ENCODE results near the gene WFIKKN2. TPM values are rescaled to one million over a fixed set of nuclear protein-coding genes. Genes with fewer than 3 reads are reported as not detected.

Gene WFIKKN2
- total and polyA plus RNA-seq, 2 of the 4 experiments (the other 2 are of a cell fraction), result 0.02 TPM; not detected in 1

GRCh38 chr17:50887705-50888245, 52.4 kb downstream of the WFIKKN2 start:
- dilution Hi-C loops (cut with HindIII; ENCODE audit: low sequenced_read_pairs, unreplicated experiment), result no loop called here
- POLR2A ChIA-PET (ENCODE audit: unreplicated experiment), result interaction anchor here (0.7 to 1.0 kb wide), 2 partner anchors 17 to 21 kb away, joined by 3 to 5 read pairs; partner anchors contain the start of gene TOB1
- CTCF ChIA-PET, result no interaction called here

More at GRCh38 chr17:50887705-50888245, 52.4 kb downstream of the WFIKKN2 start:
- H3K27ac ChIP-seq (ENCODE audit: insufficient read depth, low read length), result no peak overlapping the region
- no peak overlapping the region for H3K56ac ChIP-seq (ENCODE audit: extremely low read depth, insufficient read depth, low read length)
- no peaks in the 10 kb centered on the region for H3K79me1 ChIP-seq (ENCODE audit: low read depth in 1 of 2, low read length in 2 of 2)
- H2BK120ac ChIP-seq (ENCODE audit: low read depth, low read length), result no peak overlapping the region
- H3K9me3 ChIP-seq (ENCODE audit: control insufficient read depth, insufficient read depth, low read length), result no peaks in the 10 kb centered on the region
- H3K4me3 ChIP-seq (ENCODE audit: insufficient read depth, low read depth, low read length), result no peak overlapping the region
- WGBS, 2 experiments (ENCODE audit: extremely low coverage in 2 of 2, insufficient read length in 1 of 2), result no CpG with 5 or more reads among the region's 5 CpGs
- H2BK5ac ChIP-seq (ENCODE audit: low read depth, low read length, poor library complexity, severe bottlenecking), result no peak overlapping the region
- DNase-seq (no peak), ATAC-seq (ENCODE audit: low read depth) (no peak)
- H2AK9ac ChIP-seq (replicated peaks; ENCODE audit: low read depth, low read length, poor library complexity), result no peak overlapping the region
- peaks cover 26% of the 10 kb centered on the region for H3K27me3 ChIP-seq (ENCODE audit: control insufficient read depth, insufficient read depth, low read length)
- H3K4me2 ChIP-seq (ENCODE audit: low read depth, low read length), result no peak overlapping the region
- H4K8ac ChIP-seq (ENCODE audit: low read depth in 2 of 2, low read length in 2 of 2), result no peak overlapping the region
- H2AFZ ChIP-seq (replicated peaks; ENCODE audit: low read length, poor library complexity), result no peak overlapping the region
- H2AK5ac ChIP-seq (ENCODE audit: low read depth, low read length), result no peak overlapping the region
- no TSS peak for BruUV-seq (replicated peaks)
- in situ Hi-C loops (cut with MboI; ENCODE audit: low sequenced_read_pairs) (no loop called here), intact Hi-C loops (cut with micrococcal nuclease) (no loop called here)
- TF ChIP-seq FOS (IDR thresholded peaks at IDR 0.05; ENCODE audit: low read depth, low read length), result no peak
- no peak for TF ChIP-seq RCOR1 (IDR thresholded peaks at IDR 0.05; ENCODE audit: insufficient replicate concordance, low read length)
- TF ChIP-seq MAZ (IDR thresholded peaks at IDR 0.05; ENCODE audit: borderline replicate concordance, low read depth, low read length), result no peak
- no peak for TF ChIP-seq BHLHE40 (IDR thresholded peaks at IDR 0.05; ENCODE audit: low read depth, low read length)
- no peak for TF ChIP-seq ELK1 (IDR thresholded peaks at IDR 0.05; ENCODE audit: borderline replicate concordance, low read depth, low read length)
- TF ChIP-seq MXI1 (IDR thresholded peaks at IDR 0.05; ENCODE audit: borderline replicate concordance, low read depth, low read length), result no peak
- no peak for TF ChIP-seq RFX5 (IDR thresholded peaks at IDR 0.05; ENCODE audit: low read depth, low read length)
- no peak for TF ChIP-seq CEBPB (IDR thresholded peaks at IDR 0.05; ENCODE audit: low read depth, low read length)
- no peak for TF ChIP-seq MAFK (IDR thresholded peaks at IDR 0.05; ENCODE audit: low read depth, low read length)
- TF ChIP-seq NFE2L2 (IDR thresholded peaks at IDR 0.05; ENCODE audit: low read depth, low read length), result no peak
- TF ChIP-seq RAD21 (IDR thresholded peaks at IDR 0.05; ENCODE audit: low read length), result no peak
- TF ChIP-seq, protein P1, sequence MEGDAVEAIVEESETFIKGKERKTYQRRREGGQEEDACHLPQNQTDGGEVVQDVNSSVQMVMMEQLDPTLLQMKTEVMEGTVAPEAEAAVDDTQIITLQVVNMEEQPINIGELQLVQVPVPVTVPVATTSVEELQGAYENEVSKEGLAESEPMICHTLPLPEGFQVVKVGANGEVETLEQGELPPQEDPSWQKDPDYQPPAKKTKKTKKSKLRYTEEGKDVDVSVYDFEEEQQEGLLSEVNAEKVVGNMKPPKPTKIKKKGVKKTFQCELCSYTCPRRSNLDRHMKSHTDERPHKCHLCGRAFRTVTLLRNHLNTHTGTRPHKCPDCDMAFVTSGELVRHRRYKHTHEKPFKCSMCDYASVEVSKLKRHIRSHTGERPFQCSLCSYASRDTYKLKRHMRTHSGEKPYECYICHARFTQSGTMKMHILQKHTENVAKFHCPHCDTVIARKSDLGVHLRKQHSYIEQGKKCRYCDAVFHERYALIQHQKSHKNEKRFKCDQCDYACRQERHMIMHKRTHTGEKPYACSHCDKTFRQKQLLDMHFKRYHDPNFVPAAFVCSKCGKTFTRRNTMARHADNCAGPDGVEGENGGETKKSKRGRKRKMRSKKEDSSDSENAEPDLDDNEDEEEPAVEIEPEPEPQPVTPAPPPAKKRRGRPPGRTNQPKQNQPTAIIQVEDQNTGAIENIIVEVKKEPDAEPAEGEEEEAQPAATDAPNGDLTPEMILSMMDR (conservative IDR thresholded peaks at IDR 0.05; ENCODE audit: low read depth, low read length), result no peak
- no peak for TF ChIP-seq USF2 (IDR thresholded peaks at IDR 0.05; ENCODE audit: low read depth, low read length)
- no peak for TF ChIP-seq POLR2A (IDR thresholded peaks at IDR 0.05; ENCODE audit: low read depth, low read length)
- no peak for TF ChIP-seq CHD1 (IDR thresholded peaks at IDR 0.05; ENCODE audit: low read depth, low read length)
- no peak for TF ChIP-seq SMC3 (IDR thresholded peaks at IDR 0.05; ENCODE audit: low read depth, low read length)
- no peak overlapping the region for H2BK15ac ChIP-seq (ENCODE audit: low read depth, low read length)
- peaks cover 3% of the 10 kb centered on the region; the same call in 1 of the 2 replicates for H3K9me1 ChIP-seq (ENCODE audit: insufficient read depth, low read length)
- no peak overlapping the region for H3K9ac ChIP-seq (ENCODE audit: low read depth, low read length)
- H4K5ac ChIP-seq (ENCODE audit: low read depth, low read length), result no peak overlapping the region
- H3K18ac ChIP-seq (ENCODE audit: low read depth, low read length), result no peak overlapping the region
- H4K91ac ChIP-seq (ENCODE audit: insufficient read depth, low read depth, low read length), result no peak overlapping the region
- H4K20me1 ChIP-seq (ENCODE audit: insufficient read depth, low read length), result no peaks in the 10 kb centered on the region
- no peak overlapping the region for H3K14ac ChIP-seq (replicated peaks; ENCODE audit: low read depth, low read length)
- no peaks in the 10 kb centered on the region for H3K36me3 ChIP-seq (ENCODE audit: control insufficient read depth, insufficient read depth, low read length)
- H3K4ac ChIP-seq (ENCODE audit: low read depth, low read length), result no peak overlapping the region
- H2BK20ac ChIP-seq (ENCODE audit: low read depth, low read length), result no peak overlapping the region
- H3K23ac ChIP-seq (ENCODE audit: low read depth, low read length), result no peak overlapping the region
- peaks cover 3% of the 10 kb centered on the region for H3K4me1 ChIP-seq (ENCODE audit: control insufficient read depth, insufficient read depth, low read length)

Data from IMR-90 (cell line).